Hepatic stellate cell (primary cell): ENCODE measurements around the gene P2RX2.

ENCODE experiments used
- DNase-seq: peaks from one replicate; pipeline ENCODE4 v3.0.0; 2011; ENCODE audit warnings: low spot score

Gene P2RX2

DNA sequence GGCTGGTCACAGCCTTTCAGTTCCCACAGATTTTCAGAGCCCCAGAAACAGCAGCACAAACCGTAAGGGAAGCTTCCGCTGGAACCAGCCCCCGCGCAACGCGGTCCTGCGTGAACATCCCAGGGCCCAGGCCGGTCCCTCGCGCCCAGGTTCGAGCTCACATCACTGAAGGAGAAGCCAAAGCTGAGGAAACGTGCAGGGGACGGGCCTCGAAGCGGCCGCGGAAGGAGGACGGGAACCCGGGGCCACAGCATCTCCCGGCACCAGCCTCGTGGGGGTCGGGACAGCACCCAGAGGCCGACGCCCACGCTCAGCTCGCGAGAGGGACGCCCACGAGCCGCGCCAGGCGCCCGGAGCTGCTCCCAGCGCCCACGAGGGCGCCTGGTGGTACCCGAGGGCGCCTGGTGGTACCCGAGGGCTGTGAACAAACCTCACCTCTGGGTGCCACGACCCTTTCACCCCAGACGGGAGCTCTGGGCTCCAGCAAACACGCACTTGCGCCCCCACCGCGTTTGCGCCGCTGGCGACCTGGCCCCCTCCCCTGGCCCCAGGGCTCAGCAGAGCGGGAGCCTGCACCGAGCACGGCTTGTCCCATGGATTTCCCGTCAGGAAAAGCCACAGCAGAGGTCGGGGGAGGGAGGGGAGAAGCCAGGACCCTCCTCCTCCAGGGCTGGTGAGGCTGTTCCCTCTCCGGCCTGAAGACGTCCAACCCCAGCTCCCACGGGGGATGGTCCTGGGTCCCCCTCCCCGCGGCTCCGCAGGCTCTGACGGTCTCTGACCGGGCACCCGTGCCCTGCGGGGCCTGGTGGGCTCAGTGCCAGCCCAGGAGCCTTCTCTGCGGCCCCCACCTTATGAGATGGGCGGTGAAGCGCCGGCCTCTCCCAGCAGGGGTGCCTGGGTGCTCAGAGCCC lies 15.1 kb upstream of the P2RX2 start:
- no peak for DNase-seq

DNA sequence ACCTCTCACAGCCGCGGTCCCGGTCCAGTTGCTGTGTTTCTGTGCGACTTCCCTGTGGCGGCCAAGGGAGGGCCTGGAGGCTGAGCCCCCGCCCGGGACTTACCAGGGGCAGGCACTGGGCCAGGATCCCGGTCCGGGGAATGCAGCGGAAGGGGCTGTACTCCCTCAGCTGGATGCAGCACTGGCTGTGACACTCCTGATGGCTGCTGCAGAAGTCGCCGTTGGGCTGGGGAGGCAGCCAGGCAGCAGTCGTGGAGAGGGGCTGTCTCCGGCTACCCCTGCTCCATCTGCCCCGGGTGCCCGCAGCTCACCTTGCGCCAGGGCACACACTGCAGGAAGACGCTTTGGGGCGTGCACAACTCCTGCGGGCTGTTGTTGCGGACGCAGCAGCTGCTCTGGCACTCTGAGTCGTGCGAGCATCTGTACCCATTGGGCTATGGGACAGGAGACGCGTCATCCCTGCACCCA lies 14.4 kb upstream of the P2RX2 start:
- DNase-seq: no peak

DNA sequence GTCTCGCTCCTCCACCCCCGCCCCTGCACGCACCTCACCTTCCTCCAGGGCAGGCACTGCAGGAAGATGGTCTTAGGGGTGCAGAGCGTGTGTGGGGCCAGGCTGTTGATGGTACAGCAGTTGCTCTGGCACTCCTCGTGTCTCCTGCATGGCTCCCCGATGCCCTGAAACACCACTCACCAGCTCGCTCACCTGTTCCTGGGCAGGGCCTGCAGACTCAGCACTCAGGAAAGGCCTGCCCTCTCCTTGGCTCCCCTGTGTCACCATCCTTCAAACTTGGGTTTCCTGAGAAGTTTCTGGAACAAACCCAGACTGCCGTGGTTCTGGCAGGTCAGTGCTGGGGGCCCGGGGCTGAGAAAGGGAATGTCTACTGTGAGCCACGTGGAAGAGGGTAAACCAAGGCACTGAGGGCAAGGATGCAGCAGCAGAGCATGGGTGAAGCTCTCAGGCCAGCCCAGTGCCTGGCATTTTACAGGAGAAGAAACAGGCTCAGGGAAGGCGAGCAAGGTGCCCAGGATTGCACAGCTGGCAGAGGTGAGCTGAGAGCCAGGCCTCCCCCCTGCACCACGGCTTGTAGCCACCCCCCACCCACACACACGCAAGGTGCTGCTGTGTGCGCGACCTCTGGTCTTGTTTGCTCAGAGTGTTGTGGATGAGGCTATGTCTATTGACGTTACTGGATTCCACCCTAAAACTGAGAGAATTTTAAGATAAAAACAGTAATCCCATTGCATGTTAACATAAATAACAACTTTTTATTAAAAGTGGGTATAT lies 13.7 kb upstream of the P2RX2 start:
- no peak for DNase-seq

- DNase-seq: no peak
Measured at GRCh38 chr12:132605892-132606291, 12.7 kb upstream of the P2RX2 start.

DNA sequence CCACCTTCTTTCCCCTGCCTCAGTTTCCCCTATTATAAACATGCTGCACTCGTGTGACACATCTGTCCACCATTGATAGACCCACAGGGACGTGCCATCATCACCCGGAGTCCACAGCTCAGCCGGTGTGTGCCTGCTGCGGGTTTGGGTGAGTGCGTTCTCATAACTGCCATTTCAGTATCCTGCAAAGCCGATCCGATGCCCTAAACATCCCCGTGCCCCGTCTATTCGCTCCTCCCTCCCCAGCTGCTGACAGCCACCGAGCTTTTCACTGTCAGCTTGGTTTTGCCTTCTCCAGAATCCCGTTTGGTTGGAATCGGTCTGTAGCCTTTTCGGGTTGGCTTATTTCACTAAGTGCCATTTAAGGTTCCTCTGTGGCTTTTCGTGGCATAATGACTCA lies 12.1 kb upstream of the P2RX2 start:
- no peak for DNase-seq

- DNase-seq: no peak
Measured at GRCh38 chr12:132606927-132607326, 11.6 kb upstream of the P2RX2 start.

DNA sequence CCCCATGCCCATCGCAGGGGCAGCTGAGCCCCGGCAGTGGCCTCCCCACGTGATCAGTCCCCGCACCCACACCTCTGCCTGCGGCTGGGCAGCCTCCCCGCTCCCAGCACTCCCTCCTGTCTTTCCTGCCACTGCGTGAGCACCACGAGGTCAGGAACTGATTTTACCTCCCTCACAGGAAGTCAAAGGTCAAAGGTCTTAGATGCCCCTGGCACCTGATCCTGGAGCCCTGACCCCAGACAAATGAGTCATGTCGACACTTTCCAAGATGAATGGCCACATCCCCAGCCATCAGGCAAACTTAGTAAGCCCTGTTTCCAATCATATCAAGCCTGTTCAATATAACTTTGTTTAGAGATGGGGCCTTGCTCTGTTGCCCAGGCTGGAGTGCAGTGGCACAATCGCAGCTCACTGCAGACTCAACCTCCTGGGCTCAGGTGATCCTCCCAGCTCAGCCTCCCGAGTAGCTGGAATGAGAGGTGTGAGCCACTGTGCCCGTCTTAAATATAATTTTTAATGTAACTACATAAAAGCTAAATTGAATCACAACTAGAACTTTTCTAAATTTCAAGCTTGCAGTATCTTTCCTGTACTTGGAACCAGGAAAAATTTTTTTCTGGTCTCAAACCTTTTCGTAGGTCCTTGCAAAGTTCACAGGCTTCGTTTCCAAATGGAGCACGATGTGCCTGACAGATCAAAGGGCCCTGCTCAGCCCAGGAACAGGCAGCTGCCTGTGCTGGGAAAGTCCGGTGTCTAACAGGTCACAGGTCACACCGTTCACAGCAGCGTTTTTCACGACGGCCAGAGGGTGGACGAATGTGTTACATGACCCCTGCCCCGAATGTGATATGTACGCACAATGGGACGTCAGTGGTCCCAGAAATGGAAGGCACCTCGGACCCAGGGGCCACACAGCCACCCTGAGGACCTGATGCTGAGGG lies 10.1 kb upstream of the P2RX2 start:
- DNase-seq: no peak

DNA sequence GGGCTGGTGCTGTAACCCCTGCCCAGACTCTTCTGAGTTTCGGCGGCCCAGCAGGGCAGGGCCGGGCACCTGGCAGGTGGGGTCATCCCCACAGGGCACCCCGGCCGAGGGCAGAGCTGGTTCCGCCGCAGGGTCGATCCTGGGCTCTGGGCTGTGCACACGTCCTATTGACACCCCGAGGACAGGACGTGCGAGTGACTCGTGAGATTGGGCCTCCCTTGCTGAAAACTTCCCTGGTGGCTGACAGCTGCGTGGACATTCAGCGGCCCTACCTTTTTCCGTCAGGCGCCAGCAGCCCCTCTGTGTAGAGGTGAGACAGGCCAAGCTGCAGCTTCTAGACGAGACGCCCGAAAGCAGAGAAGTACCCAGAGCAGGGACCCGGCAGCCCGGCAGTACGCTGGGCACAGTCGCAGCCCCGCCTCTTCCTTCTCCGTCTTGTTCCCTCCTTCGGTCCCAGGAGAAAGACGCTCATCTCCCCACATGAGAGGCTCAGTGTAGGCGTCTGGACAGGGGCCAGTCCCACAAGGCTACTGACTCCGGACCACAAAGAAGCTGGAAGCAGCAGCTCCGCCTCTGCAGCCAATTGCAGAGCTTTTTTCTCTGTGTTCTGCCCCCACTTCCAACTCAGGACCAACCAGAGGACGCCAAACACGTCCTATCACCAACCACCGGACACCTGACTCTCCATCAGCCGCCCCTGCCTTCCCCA lies 8.4 kb upstream of the P2RX2 start, which contains the start of gene LRCOL1:
LRCOL1 (minus strand) TSS at position 532 of the 709 bp plus-strand sequence. CDS start 4,331 bp downstream, outside the sequence.
- DNase-seq: peak; percentile 79

- DNase-seq: no peak
Measured at GRCh38 chr12:132610866-132611602, 7.5 kb upstream of the P2RX2 start.

- no peak for DNase-seq
Measured at GRCh38 chr12:132611620-132612019, 7.0 kb upstream of the P2RX2 start.

DNA sequence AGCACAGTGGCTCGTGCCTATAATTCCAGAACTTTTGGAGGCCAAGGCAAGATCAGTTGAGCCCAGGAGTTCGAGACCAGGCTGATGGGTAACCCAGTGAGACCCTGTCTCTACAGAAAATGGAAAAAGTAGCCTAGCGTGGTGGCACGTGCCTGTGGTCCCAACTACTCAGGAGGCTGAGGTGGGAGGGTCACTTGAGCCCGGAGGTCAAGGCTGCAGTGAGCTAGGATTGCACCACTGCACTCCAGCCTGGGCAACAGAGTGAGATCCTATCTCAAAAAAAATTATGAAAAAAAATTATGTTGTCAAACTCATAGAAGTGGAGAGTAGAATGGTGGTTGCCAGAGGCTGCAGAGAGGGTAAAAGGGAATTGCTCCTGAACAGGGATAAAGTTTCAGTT lies 4.5 kb upstream of the P2RX2 start:
- no peak for DNase-seq

DNA sequence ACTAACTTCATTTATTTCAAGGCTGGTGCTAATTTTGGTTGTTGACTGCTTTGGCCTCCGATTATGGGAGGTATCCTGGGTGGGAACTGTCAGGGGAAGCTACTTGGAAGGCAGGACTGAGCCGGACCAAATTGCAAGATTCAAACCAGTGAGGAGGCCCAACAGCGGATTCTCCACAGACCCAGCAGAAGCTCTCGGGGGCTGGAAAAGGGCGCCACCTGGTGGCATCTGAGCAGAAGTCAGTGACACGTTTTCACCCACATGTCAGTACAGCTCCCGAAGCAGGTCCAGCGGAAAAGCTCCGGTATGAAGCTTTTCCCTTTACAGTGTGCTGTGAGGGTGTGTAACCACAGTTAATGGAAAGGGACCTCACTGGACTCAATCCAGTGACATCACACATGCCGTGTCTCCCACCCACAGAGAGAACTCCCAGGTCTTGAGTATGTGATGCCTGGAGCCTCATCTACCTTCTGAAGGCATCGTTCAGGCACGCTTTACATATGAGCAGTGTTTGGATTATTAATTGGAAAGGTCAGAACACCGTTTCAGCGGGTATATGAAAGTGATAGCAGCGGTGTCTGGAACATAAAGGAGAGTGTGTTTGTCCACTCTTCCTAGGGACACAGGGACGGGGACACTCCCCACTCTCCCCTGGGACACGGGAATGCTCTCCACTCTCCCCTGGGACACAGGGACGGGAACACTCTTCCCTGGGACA lies 3.6 kb upstream of the P2RX2 start:
- DNase-seq: peak; percentile 88

- DNase-seq: no peak
Measured at GRCh38 chr12:132615579-132616038, 3.0 kb upstream of the P2RX2 start.

DNA sequence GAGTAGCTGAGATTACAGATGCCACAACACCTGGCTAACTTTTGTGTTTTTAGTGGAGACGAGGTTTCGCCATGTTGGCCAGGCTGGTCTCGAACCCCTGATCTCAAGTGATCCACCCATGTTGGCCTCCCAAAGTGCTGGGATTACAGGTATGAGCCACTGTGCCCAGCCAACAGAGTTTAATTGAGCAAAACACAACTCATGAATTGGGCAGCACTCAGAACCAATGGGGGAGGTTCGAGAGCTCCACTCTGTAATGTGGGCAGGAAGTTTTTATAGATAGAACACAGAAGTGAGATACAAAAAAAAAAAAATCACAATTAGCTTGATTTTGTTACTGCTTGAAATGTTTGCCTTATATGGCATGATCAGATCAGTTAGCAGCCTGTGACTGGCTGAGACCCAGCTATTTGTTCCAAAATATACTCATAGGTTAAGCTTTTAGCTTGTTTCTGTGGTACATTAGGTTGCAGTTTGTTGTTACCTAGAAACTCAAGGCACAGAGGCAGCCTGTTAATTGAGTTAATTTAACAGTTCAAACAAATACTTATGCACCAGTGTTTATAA lies 1.4 kb upstream of the P2RX2 start:
- no peak for DNase-seq

DNA sequence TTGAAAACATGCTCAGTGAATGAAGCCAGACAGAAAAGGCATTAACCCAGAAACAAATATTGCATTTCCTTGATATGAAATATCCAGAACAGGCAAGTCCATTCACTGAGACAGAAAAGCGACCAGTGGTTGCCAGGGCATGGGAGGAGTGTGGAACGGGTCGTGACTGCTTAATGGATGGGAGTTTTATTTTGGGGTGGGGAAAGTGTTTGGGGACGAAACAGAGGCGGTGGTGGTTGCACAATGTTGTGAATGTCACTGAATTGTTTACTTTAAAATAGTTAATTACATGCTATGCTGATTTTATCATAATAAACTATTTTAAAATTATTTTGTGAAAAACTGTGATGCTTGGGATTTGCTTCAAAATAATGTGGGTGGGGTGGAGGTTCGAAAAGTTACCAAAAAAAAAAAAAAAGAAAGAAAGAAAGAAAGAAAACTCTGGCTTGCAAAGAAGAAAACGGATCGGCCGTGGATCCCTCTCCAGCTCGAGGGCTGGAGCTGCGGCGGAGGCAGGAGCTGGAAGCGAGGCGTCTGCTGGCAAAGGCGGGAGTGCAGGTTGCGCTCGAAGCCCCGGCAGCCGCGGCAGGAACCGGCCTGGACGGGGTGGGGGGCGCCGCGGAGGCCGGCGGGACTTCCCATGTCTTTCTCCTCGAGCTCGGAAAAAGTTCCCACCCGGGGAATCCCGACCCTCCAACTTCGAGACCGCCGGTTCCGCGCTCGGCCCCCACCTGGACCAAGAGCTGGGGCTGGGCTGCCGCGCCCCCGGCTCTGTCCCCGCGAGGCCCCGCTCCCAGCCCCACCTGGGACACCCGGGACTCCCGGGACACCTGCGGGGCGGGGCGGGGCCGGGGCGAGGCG lies 524 bp upstream of the P2RX2 start:
- DNase-seq: no peak

DNA sequence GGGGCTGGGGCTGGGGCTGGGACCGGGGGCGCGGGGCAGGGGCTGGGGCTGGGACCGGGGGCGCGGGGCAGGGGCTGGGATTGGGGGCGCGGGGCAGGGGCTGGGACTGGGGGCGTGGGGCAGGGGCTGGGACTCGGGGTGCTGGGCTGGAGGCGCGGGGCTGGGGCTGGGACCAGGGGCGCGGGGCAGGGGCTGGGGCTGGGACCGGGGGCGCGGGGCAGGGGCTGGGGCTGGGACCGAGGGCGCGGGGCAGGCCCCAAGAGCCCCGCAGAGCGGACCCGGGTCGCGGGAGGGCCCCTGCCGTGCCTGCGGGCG lies 452 bp downstream of the P2RX2 start:
- DNase-seq: no peak

GRCh38 chr12:132619386-132620112 lies 973 bp downstream of the P2RX2 start:
- no peak for DNase-seq
